ENCODE measurements around the gene LRRC8A.

DNA sequence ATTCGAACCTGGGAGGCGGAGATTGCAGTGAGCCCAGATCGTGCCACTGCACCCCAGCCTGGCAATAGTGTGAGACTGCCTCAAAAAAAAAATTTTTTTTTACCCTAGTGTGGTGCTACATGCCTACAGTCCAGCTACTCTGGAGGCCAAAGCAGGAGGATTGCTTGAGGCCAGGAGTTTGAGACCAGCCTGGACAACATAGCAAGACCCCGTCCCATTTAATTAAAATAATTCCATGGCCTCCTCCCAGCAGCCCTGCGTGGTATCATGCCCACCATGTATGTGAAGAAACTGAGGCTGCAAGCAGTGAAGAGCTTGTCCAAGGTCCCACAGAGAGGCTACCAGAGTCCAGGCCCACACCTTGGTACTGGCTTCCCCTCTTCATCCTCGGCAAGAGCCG lies 19.4 kb downstream of the LRRC8A start:
- TF ChIP-seq CTCF (IDR thresholded peaks at IDR 0.05), result no peak
- TF ChIP-seq PBX3 (IDR thresholded peaks at IDR 0.05), result no peak
- no peak for TF ChIP-seq POLR2AphosphoS5 (IDR thresholded peaks at IDR 0.05; ENCODE audit: low read depth, low read length)
- TF ChIP-seq FOXJ3 (CRISPR knock-in tag; IDR thresholded peaks at IDR 0.05), result no peak
- no peak for TF ChIP-seq RFX5 (IDR thresholded peaks at IDR 0.05; ENCODE audit: low read length)
- TF ChIP-seq TAF1 (IDR thresholded peaks at IDR 0.05; ENCODE audit: borderline replicate concordance, low read depth, low read length), result no peak
- no peak for TF ChIP-seq YY1 (IDR thresholded peaks at IDR 0.05; ENCODE audit: low read depth)
- TF ChIP-seq SMC3 (IDR thresholded peaks at IDR 0.05; ENCODE audit: low read depth, low read length), result no peak
- no peak for TF ChIP-seq USF1 (IDR thresholded peaks at IDR 0.05; ENCODE audit: borderline replicate concordance, low read depth)
